ENCODE results near the gene CLIC3.

CLIC3 gene

GRCh38 chr9:137026384-137026783, 30.0 kb upstream of the CLIC3 start:
- no peak overlapping the region for H3K4me3 ChIP-seq (ENCODE audit: insufficient read depth, low read length, poor library complexity, severe bottlenecking)

GRCh38 chr9:137025517-137025966, 29.2 kb upstream of the CLIC3 start:
- Histone ChIP-seq H3K9me3 (ENCODE audit: insufficient read depth, low read length) (no peaks in the 10 kb centered on the region), H3K27ac (ENCODE audit: low read depth, low read length) (no peak overlapping the region), H3K79me2 (ENCODE audit: insufficient read depth, low read length) (no peaks in the 10 kb centered on the region), H3K4me3 (ENCODE audit: insufficient read depth, low read length, poor library complexity, severe bottlenecking) (no peak overlapping the region), H3K27me3 (ENCODE audit: low read length) (no peaks in the 10 kb centered on the region), H3K9ac (ENCODE audit: low read length) (no peak overlapping the region), H4K20me1 (ENCODE audit: low read depth, low read length) (no peaks in the 10 kb centered on the region), H3K36me3 (ENCODE audit: low read length) (no peaks in the 10 kb centered on the region), H3K9me2 (replicated peaks; ENCODE audit: insufficient read depth, low read length) (no peaks in the 10 kb centered on the region), H2AFZ (ENCODE audit: low read depth, low read length, severe bottlenecking) (no peak overlapping the region), H3K4me2 (ENCODE audit: low read depth, low read length, poor library complexity, severe bottlenecking) (no peak overlapping the region), H3F3A (ENCODE audit: insufficient read depth) (no peaks in the 10 kb centered on the region)
- TF ChIP-seq EZH2phosphoT487 (conservative IDR thresholded peaks at IDR 0.05; ENCODE audit: low read length) (no peak), CTCF (IDR thresholded peaks at IDR 0.05; ENCODE audit: insufficient read depth, low read length, poor library complexity, severe bottlenecking) (no peak)

More at GRCh38 chr9:137026384-137026783, 30.0 kb upstream of the CLIC3 start:
- H3F3A ChIP-seq (ENCODE audit: insufficient read depth) = no peaks in the 10 kb centered on the region
- no peak overlapping the region for H2AFZ ChIP-seq (ENCODE audit: low read depth, low read length, severe bottlenecking)
- H3K27me3 ChIP-seq (ENCODE audit: low read length) = no peaks in the 10 kb centered on the region
- no peaks in the 10 kb centered on the region for H3K79me2 ChIP-seq (ENCODE audit: insufficient read depth, low read length)
- H3K27ac ChIP-seq (ENCODE audit: low read depth, low read length) = no peak overlapping the region
- H3K4me2 ChIP-seq (ENCODE audit: low read depth, low read length, poor library complexity, severe bottlenecking) = no peak overlapping the region
- no peaks in the 10 kb centered on the region for H3K36me3 ChIP-seq (ENCODE audit: low read length)
- H4K20me1 ChIP-seq (ENCODE audit: low read depth, low read length) = no peaks in the 10 kb centered on the region
- H3K9ac ChIP-seq (ENCODE audit: low read length) = no peak overlapping the region
- no peaks in the 10 kb centered on the region for H3K9me2 ChIP-seq (replicated peaks; ENCODE audit: insufficient read depth, low read length)
- H3K9me3 ChIP-seq (ENCODE audit: insufficient read depth, low read length) = no peaks in the 10 kb centered on the region
- no peak for TF ChIP-seq EZH2phosphoT487 (conservative IDR thresholded peaks at IDR 0.05; ENCODE audit: low read length)
- TF ChIP-seq CTCF (IDR thresholded peaks at IDR 0.05; ENCODE audit: insufficient read depth, low read length, poor library complexity, severe bottlenecking) = no peak

GRCh38 chr9:137023583-137023991, 27.2 kb upstream of the CLIC3 start:
- Histone ChIP-seq H3K36me3 (ENCODE audit: low read length) (no peaks in the 10 kb centered on the region), H3K9ac (ENCODE audit: low read length) (no peak overlapping the region), H4K20me1 (ENCODE audit: low read depth, low read length) (no peaks in the 10 kb centered on the region), H3K4me3 (ENCODE audit: insufficient read depth, low read length, poor library complexity, severe bottlenecking) (no peak overlapping the region), H3K9me2 (replicated peaks; ENCODE audit: insufficient read depth, low read length) (no peaks in the 10 kb centered on the region), H3K27ac (ENCODE audit: low read depth, low read length) (no peak overlapping the region), H3F3A (ENCODE audit: insufficient read depth) (no peaks in the 10 kb centered on the region), H2AFZ (ENCODE audit: low read depth, low read length, severe bottlenecking) (no peak overlapping the region), H3K4me2 (ENCODE audit: low read depth, low read length, poor library complexity, severe bottlenecking) (no peak overlapping the region), H3K79me2 (ENCODE audit: insufficient read depth, low read length) (no peaks in the 10 kb centered on the region), H3K9me3 (ENCODE audit: insufficient read depth, low read length) (no peaks in the 10 kb centered on the region), H3K27me3 (ENCODE audit: low read length) (no peaks in the 10 kb centered on the region)
- no peak for TF ChIP-seq EZH2phosphoT487 (conservative IDR thresholded peaks at IDR 0.05; ENCODE audit: low read length)
- TF ChIP-seq CTCF (IDR thresholded peaks at IDR 0.05; ENCODE audit: insufficient read depth, low read length, poor library complexity, severe bottlenecking) = no peak

All from SU-DHL-6 (cell line).